ENCODE data around the gene AASDH. TPM values are rescaled to one million over a fixed set of nuclear protein-coding genes. Genes with fewer than 3 reads are reported as not detected.

The AASDH gene
- total RNA-seq, 1 experiment from 2014 or later = 12.6 TPM

DNA sequence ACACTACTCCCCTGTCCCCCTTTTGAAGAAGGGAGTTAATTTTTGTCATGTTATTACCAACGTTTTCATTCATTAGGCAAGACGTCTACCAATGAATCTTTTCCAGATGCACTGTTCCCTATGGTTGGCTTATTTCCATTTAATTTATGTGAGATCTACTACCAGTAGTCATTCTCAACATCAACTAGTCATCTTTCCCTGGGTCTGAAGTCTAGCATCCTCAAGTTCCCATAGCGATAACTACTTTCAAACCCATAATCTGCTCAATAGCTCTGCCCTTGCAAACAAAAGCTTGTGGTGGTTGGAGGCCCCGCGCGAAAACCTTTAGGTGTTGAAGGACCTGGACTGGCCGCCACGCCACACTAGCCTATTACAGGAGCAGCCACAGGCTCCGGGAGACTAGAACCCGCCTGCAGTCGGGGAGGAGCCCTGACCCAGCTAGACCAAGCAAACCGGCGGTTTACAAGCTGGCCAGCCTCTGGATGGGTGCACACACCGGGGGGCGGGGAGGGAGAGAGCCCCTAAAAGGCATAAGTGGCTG lies 47.4 kb upstream of the AASDH start:
- no peaks in the 10 kb centered on the region for H3K9me3 Mint-ChIP-seq
- peak overlapping the region; percentile 94 for H3K27ac Mint-ChIP-seq

GRCh38 chr4:56433280-56433679 lies 46.0 kb upstream of the AASDH start:
- peak overlapping the region; percentile 97 for H3K4me3 Mint-ChIP-seq
- TF ChIP-seq CREB1 (CRISPR knock-in tag; IDR thresholded peaks at IDR 0.05) (no peak), MXD4 (CRISPR knock-in tag; IDR thresholded peaks at IDR 0.05; ENCODE audit: borderline replicate concordance) (no peak), ZNF671 (CRISPR knock-in tag; IDR thresholded peaks at IDR 0.05) (no peak), SP1 (CRISPR knock-in tag; conservative IDR thresholded peaks at IDR 0.05) (no peak)
- TF ChIP-seq, protein P1, sequence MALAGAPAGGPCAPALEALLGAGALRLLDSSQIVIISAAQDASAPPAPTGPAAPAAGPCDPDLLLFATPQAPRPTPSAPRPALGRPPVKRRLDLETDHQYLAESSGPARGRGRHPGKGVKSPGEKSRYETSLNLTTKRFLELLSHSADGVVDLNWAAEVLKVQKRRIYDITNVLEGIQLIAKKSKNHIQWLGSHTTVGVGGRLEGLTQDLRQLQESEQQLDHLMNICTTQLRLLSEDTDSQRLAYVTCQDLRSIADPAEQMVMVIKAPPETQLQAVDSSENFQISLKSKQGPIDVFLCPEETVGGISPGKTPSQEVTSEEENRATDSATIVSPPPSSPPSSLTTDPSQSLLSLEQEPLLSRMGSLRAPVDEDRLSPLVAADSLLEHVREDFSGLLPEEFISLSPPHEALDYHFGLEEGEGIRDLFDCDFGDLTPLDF (CRISPR knock-in tag; IDR thresholded peaks at IDR 0.05) = no peak
- TF ChIP-seq, protein P2, sequence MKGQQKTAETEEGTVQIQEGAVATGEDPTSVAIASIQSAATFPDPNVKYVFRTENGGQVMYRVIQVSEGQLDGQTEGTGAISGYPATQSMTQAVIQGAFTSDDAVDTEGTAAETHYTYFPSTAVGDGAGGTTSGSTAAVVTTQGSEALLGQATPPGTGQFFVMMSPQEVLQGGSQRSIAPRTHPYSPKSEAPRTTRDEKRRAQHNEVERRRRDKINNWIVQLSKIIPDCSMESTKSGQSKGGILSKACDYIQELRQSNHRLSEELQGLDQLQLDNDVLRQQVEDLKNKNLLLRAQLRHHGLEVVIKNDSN (CRISPR knock-in tag; IDR thresholded peaks at IDR 0.05) = no peak
- TF ChIP-seq, protein P3, sequence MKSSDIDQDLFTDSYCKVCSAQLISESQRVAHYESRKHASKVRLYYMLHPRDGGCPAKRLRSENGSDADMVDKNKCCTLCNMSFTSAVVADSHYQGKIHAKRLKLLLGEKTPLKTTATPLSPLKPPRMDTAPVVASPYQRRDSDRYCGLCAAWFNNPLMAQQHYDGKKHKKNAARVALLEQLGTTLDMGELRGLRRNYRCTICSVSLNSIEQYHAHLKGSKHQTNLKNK (CRISPR knock-in tag; IDR thresholded peaks at IDR 0.05) = no peak

More for the DNA sequence above, 47.4 kb upstream of the AASDH start:
- peak overlapping the region; percentile 97 for H3K4me3 Mint-ChIP-seq
- no peak for TF ChIP-seq MAX (CRISPR knock-in tag; IDR thresholded peaks at IDR 0.05)
- no peak for TF ChIP-seq HMGA2 (CRISPR knock-in tag; IDR thresholded peaks at IDR 0.05)
- no peak for TF ChIP-seq MXD4 (CRISPR knock-in tag; IDR thresholded peaks at IDR 0.05; ENCODE audit: borderline replicate concordance)
- TF ChIP-seq, protein P4, sequence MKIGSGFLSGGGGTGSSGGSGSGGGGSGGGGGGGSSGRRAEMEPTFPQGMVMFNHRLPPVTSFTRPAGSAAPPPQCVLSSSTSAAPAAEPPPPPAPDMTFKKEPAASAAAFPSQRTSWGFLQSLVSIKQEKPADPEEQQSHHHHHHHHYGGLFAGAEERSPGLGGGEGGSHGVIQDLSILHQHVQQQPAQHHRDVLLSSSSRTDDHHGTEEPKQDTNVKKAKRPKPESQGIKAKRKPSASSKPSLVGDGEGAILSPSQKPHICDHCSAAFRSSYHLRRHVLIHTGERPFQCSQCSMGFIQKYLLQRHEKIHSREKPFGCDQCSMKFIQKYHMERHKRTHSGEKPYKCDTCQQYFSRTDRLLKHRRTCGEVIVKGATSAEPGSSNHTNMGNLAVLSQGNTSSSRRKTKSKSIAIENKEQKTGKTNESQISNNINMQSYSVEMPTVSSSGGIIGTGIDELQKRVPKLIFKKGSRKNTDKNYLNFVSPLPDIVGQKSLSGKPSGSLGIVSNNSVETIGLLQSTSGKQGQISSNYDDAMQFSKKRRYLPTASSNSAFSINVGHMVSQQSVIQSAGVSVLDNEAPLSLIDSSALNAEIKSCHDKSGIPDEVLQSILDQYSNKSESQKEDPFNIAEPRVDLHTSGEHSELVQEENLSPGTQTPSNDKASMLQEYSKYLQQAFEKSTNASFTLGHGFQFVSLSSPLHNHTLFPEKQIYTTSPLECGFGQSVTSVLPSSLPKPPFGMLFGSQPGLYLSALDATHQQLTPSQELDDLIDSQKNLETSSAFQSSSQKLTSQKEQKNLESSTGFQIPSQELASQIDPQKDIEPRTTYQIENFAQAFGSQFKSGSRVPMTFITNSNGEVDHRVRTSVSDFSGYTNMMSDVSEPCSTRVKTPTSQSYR (CRISPR knock-in tag; IDR thresholded peaks at IDR 0.05) = 0 out of 2 replicates have a peak, but pooled peaks have one; percentile 21
- TF ChIP-seq GABPB1 (CRISPR knock-in tag; IDR thresholded peaks at IDR 0.05) = 0 out of 2 replicates have a peak, but pooled peaks have one; percentile 3
- DNase-seq (ENCODE audit: low spot score) (peak; percentile 52), ATAC-seq (peak; percentile 1)
- POLR2A ChIA-PET = interaction anchor here (0.5 to 4.9 kb wide), 11 partner anchors 9 to 543 kb away, joined by 3 to 87 read pairs (median 10); partner anchors contain the start of genes AASDH, CEP135, NOA1 and POLR2B
- H3K36me3 Mint-ChIP-seq = peaks cover 15% of the 10 kb centered on the region
- CTCF ChIA-PET = interaction anchor here (1.1 to 2.3 kb wide), 6 partner anchors 9 to 486 kb away, joined by 3 to 16 read pairs (median 8); partner anchors contain the start of genes AASDH and CEP135
- H3K4me1 Mint-ChIP-seq = peaks cover 39% of the 10 kb centered on the region
- H3K27me3 Mint-ChIP-seq (ENCODE audit: low read depth) = no peaks in the 10 kb centered on the region; the same call in 1 of the 2 replicates

GRCh38 chr4:56430203-56430602 lies 42.9 kb upstream of the AASDH start:
- no peak for DNase-seq (ENCODE audit: low spot score)
- Mint-ChIP-seq H3K9me3 (peaks cover 10% of the 10 kb centered on the region), H3K4me1 (peaks cover 49% of the 10 kb centered on the region), H3K36me3 (peaks cover 22% of the 10 kb centered on the region), H3K4me3 (no peak overlapping the region), H3K27me3 (ENCODE audit: low read depth) (no peaks in the 10 kb centered on the region), H3K27ac (no peak overlapping the region)
- ATAC-seq = no peak
- ChIA-PET CTCF (no interaction called here), POLR2A (no interaction called here)
- TF ChIP-seq TEAD4 (CRISPR knock-in tag; IDR thresholded peaks at IDR 0.05) (no peak), ZNF138 (CRISPR knock-in tag; conservative IDR thresholded peaks at IDR 0.05) (no peak), ESRRA (CRISPR knock-in tag; IDR thresholded peaks at IDR 0.05; ENCODE audit: borderline replicate concordance) (no peak), NR3C1 (CRISPR knock-in tag; conservative IDR thresholded peaks at IDR 0.05; ENCODE audit: low read depth) (no peak), ATF1 (CRISPR knock-in tag; IDR thresholded peaks at IDR 0.05) (no peak), RELA (CRISPR knock-in tag; IDR thresholded peaks at IDR 0.05; ENCODE audit: borderline replicate concordance) (no peak), RORB (CRISPR knock-in tag; IDR thresholded peaks at IDR 0.05) (no peak), SOX15 (CRISPR knock-in tag; IDR thresholded peaks at IDR 0.05) (no peak), ZNF416 (CRISPR knock-in tag; IDR thresholded peaks at IDR 0.05) (no peak), TCF7 (CRISPR knock-in tag; IDR thresholded peaks at IDR 0.05; ENCODE audit: low read depth) (no peak), GTF2I (CRISPR knock-in tag; conservative IDR thresholded peaks at IDR 0.05) (no peak), NFE2L1 (CRISPR knock-in tag; IDR thresholded peaks at IDR 0.05) (no peak), CTCF (IDR thresholded peaks at IDR 0.05) (no peak), NFYB (CRISPR knock-in tag; conservative IDR thresholded peaks at IDR 0.05; ENCODE audit: low read depth) (no peak), FOXJ3 (CRISPR knock-in tag; IDR thresholded peaks at IDR 0.05; ENCODE audit: borderline replicate concordance) (no peak)

More at GRCh38 chr4:56433280-56433679, 46.0 kb upstream of the AASDH start:
- peaks cover 41% of the 10 kb centered on the region for H3K4me1 Mint-ChIP-seq
- peaks cover 12% of the 10 kb centered on the region for H3K36me3 Mint-ChIP-seq
- ChIA-PET POLR2A (interaction anchor here (0.7 to 1.4 kb wide), 2 partner anchors 23 to 199 kb away, joined by 3 to 6 read pairs; no protein-coding TSS in a partner anchor), CTCF (interaction anchor here (0.7 kb wide), 1 partner anchor 46 kb away, joined by 3 read pairs; the partner anchor contains the start of gene AASDH)
- DNase-seq (ENCODE audit: low spot score) (no peak), ATAC-seq (no peak)
- H3K9me3 Mint-ChIP-seq = no peaks in the 10 kb centered on the region
- H3K27me3 Mint-ChIP-seq (ENCODE audit: low read depth) = no peaks in the 10 kb centered on the region; the same call in 1 of the 2 replicates
- H3K27ac Mint-ChIP-seq = no peak overlapping the region
